ENCODE measurements around the gene ADCY7. TPM values are rescaled to one million over a fixed set of nuclear protein-coding genes. Genes with fewer than 3 reads are reported as not detected.

Gene ADCY7
- total and polyA plus RNA-seq, 12 donors = 2.8 to 44.4 (median 17.5) TPM

GRCh38 chr16:50261707-50262235 is 4.6 kb upstream of the ADCY7 start:
- intact Hi-C loops (cut with DNase I) = no loop called here
- H3K27me3 ChIP-seq = no peaks in the 10 kb centered on the region
- H3K27ac ChIP-seq = no peak overlapping the region
- H3K9me3 ChIP-seq (replicated peaks in 1 of 3) = no peaks in the 10 kb centered on the region
- TF ChIP-seq POLR2A (IDR thresholded peaks at IDR 0.05) (no peak), CTCF (IDR thresholded peaks at IDR 0.05) (no peak)
- 53 to 67% (median 63%) methylated on average over 3 to 11 of the region's 11 CpGs for WGBS, 4 donors
- no peak overlapping the region for H3K4me3 ChIP-seq
- no peak for DNase-seq
- peaks cover 0 to 20% of the 10 kb centered on the region in 2 donors for H3K4me1 ChIP-seq (replicated peaks in 1 of 2)
- no peaks in the 10 kb centered on the region for H3K36me3 ChIP-seq (replicated peaks in 1 of 2)

- Histone ChIP-seq H3K36me3 (replicated peaks in 1 of 2) (no peaks in the 10 kb centered on the region), H3K4me3 (no peak overlapping the region), H3K27ac (no peak overlapping the region), H3K9me3 (replicated peaks in 1 of 3) (no peaks in the 10 kb centered on the region), H3K27me3 (no peaks in the 10 kb centered on the region), H3K4me1 (replicated peaks in 1 of 2) (peaks cover 0 to 20% of the 10 kb centered on the region in 2 donors)
- intact Hi-C loops (cut with DNase I) = no loop called here
- DNase-seq = no peak
- 78 to 87% (median 84%) methylated on average over 15 to 16 of the region's 16 CpGs for WGBS, 4 donors
- no peak for TF ChIP-seq POLR2A (IDR thresholded peaks at IDR 0.05)
- TF ChIP-seq CTCF (IDR thresholded peaks at IDR 0.05) = no peak
Measured at GRCh38 chr16:50263060-50263909, 3.1 kb upstream of the ADCY7 start.

GRCh38 chr16:50263940-50264929 is 2.1 kb upstream of the ADCY7 start:
- no peak for DNase-seq
- Histone ChIP-seq H3K4me3 (no peak overlapping the region), H3K36me3 (replicated peaks in 1 of 2) (no peaks in the 10 kb centered on the region), H3K9me3 (replicated peaks in 1 of 3) (no peaks in the 10 kb centered on the region), H3K4me1 (replicated peaks in 1 of 2) (peaks cover 0 to 16% of the 10 kb centered on the region in 2 donors), H3K27ac (no peak overlapping the region), H3K27me3 (no peaks in the 10 kb centered on the region)
- intact Hi-C loops (cut with DNase I) = no loop called here
- no peak for TF ChIP-seq POLR2A (IDR thresholded peaks at IDR 0.05)
- TF ChIP-seq CTCF (IDR thresholded peaks at IDR 0.05) = no peak
- 82 to 90% (median 86%) methylated on average over 7 to 8 of the region's 8 CpGs for WGBS, 4 donors

- Histone ChIP-seq H3K36me3 (replicated peaks in 1 of 2) (no peaks in the 10 kb centered on the region), H3K9me3 (replicated peaks in 1 of 3) (no peaks in the 10 kb centered on the region), H3K27me3 (no peaks in the 10 kb centered on the region), H3K27ac (no peak overlapping the region), H3K4me1 (replicated peaks in 1 of 2) (peaks cover 0 to 9% of the 10 kb centered on the region in 2 donors), H3K4me3 (no peak overlapping the region)
- no peak for DNase-seq
- WGBS, 4 donors = 50 to 75% (median 66%) methylated on average over 1 to 2 of the region's 2 CpGs
- TF ChIP-seq CTCF (IDR thresholded peaks at IDR 0.05) (peak in 3 of 6 experiments; percentile 14 to 16 (median 15)), POLR2A (IDR thresholded peaks at IDR 0.05) (no peak)
- intact Hi-C loops (cut with DNase I) = no loop called here
Measured at GRCh38 chr16:50265260-50265659, 1.1 kb upstream of the ADCY7 start.
